BE2C (cell line): Measurements from ENCODE around the gene CHEK2.

Source experiments
- DNase-seq: peaks from one replicate; pipeline ENCODE4 v3.0.0-alpha.2; 2020
- H3K27me3 ChIP-seq: fragments of 250-450 bp; sonication (Bioruptor Pico); 2 replicates; pipeline ENCODE4 v1.5.1; 2020; ENCODE audit warnings: mild to moderate bottlenecking
- H3K36me3 ChIP-seq: fragments of 250-450 bp; sonication (Bioruptor Pico); 2 replicates; pipeline ENCODE4 v1.5.1; 2020; ENCODE audit warnings: mild to moderate bottlenecking
- H3K4me1 ChIP-seq: fragments of 250-450 bp; sonication (Bioruptor Pico); 2 replicates; pipeline ENCODE4 v1.5.1; 2020
- H3K4me3 ChIP-seq: 2 replicates; pipeline ENCODE4 v1.5.1; 2011; ENCODE audit warnings: low read depth, low read length
- H3K9me3 ChIP-seq: fragments of 250-450 bp; sonication (Bioruptor Pico); 2 replicates; pipeline ENCODE4 v1.5.1; 2020
- TF ChIP-seq, protein P1 (sequence below): IDR thresholded peaks from 2 replicates; pipeline ENCODE4 v1.5.1; 2012; ENCODE audit warnings: mild to moderate bottlenecking, low read depth, low read length

Gene CHEK2

DNA sequence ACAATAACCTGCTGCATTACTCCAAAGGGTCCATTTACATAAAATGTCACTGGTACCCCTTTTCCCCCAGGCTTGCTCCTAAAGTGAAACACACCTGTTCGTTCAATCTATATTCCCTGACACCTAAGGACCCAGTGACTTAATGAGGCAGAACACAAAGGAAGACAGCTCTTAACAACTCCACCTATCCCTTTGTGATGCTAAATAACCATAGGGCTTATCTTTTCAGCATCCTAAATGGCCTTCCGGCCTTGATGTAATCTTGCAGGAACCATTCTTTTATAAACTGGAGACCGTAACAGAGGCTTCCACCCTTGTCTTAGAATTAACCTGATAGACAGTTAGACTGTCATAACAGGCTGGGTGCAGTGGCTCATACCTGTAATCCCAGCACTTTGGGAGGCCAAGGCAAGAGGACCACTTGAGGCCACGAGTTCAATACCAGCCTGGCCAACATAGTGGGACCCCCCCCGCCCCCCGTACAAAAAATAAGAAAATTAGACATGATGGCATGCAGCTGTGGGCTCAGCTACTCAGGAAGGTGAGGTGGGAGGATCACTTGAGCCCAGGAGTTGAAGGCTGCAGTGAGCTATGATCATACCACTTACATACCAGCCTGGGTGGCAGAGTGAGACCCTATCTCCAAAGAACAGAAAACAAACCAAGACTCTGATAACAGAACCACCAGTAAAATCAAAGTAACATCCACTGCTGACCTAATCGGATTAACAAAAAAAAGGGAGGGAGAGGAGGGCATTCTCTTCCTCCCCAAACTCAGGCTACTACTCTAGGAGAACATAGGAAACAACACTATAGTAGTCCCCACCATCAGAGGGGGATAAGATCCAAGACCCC, 5.1 kb downstream of the CHEK2 start:
- TF ChIP-seq, protein P1, sequence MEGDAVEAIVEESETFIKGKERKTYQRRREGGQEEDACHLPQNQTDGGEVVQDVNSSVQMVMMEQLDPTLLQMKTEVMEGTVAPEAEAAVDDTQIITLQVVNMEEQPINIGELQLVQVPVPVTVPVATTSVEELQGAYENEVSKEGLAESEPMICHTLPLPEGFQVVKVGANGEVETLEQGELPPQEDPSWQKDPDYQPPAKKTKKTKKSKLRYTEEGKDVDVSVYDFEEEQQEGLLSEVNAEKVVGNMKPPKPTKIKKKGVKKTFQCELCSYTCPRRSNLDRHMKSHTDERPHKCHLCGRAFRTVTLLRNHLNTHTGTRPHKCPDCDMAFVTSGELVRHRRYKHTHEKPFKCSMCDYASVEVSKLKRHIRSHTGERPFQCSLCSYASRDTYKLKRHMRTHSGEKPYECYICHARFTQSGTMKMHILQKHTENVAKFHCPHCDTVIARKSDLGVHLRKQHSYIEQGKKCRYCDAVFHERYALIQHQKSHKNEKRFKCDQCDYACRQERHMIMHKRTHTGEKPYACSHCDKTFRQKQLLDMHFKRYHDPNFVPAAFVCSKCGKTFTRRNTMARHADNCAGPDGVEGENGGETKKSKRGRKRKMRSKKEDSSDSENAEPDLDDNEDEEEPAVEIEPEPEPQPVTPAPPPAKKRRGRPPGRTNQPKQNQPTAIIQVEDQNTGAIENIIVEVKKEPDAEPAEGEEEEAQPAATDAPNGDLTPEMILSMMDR = no peak

DNA sequence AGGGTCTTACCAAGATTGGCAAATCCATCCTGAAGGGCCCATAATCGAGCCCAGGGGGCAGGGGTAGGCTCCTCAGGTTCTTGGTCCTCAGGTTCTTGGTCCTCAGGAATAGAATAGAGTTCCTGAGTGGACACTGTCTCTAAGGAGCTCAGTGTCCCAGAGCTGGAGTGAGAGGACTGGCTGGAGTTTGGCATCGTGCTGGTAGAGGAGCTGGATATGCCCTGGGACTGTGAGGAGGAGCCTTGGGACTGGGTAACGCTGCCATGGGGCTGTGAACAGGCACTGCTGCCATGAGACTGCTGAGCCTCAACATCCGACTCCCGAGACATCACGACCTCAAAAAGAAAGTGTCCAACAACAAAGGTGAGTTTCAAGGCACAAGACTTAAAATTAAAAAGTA, 7.2 kb downstream of the CHEK2 start:
- DNase-seq = no peak
- Histone ChIP-seq H3K36me3 (peaks cover 11% of the 10 kb centered on the region; the same call in 1 of the 2 replicates), H3K27me3 (no peaks in the 10 kb centered on the region), H3K9me3 (no peaks in the 10 kb centered on the region), H3K4me1 (no peaks in the 10 kb centered on the region), H3K4me3 (no peak overlapping the region)
- TF ChIP-seq, protein P1 = no peak

More for the DNA sequence above, 5.1 kb downstream of the CHEK2 start:
- Histone ChIP-seq H3K4me3 (no peak overlapping the region), H3K9me3 (no peaks in the 10 kb centered on the region), H3K4me1 (no peaks in the 10 kb centered on the region), H3K36me3 (peaks cover 11% of the 10 kb centered on the region; the same call in 1 of the 2 replicates), H3K27me3 (no peaks in the 10 kb centered on the region)
- DNase-seq = no peak

DNA sequence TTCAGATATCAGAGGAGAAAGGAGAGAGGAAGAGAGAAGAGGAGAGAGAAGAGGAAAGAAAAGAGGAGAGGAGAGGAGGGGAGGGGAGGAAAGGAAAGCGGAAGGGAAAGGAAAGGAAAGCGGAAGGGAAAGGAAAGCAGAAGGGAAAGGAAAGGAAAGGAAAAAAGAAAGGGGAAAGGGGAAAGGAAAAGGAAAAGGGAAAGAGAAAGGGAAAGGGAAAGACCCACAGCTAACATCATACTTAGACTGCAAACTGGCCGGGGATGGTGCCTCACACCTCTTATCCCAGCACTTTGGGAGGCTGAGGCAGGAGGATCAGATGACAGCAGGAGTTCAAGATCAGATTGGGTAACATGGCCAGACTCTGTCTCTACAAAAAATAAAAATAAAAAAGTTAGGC, 11.4 kb downstream of the CHEK2 start:
- H3K4me3 ChIP-seq = no peak overlapping the region
- peaks cover 16% of the 10 kb centered on the region for H3K36me3 ChIP-seq
- DNase-seq = no peak
- no peaks in the 10 kb centered on the region for H3K27me3 ChIP-seq
- TF ChIP-seq, protein P1 = no peak
- H3K9me3 ChIP-seq = no peaks in the 10 kb centered on the region
- no peaks in the 10 kb centered on the region for H3K4me1 ChIP-seq

DNA sequence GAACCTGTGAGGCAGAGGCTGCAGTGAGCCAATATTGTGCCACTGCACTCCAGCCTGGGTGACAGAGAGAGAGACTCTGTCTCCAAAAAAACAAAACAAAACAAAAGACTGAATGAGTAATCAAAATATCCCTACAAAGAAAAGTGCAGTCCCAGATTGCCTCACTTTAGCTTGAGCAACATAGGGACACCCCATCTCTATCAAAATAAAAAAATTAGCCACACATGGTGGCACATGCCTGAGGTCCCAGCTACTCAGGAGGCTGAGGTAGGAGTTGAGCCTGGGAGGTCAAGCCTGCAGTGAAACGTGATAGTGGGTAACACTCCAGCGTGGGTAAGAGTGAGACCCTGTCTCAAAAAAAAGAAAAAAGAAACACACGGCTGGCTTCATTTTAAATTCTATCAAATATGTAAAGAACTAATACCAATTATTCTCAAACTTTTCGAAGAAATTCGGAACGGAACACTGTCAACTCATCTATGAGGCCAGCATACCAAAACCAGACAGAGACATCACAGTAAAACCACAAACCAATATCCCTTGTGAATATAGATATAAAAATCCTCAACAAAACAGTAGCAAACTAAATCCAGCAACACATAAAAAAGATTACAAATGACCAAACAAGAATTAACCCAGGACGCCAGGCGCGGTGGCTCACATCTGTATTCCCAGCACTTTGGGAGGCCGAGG, 12.9 kb downstream of the CHEK2 start:
- TF ChIP-seq, protein P1 = no peak
- Histone ChIP-seq H3K4me1 (no peaks in the 10 kb centered on the region), H3K9me3 (no peaks in the 10 kb centered on the region), H3K36me3 (peaks cover 19% of the 10 kb centered on the region), H3K4me3 (no peak overlapping the region), H3K27me3 (no peaks in the 10 kb centered on the region)
- no peak for DNase-seq

DNA sequence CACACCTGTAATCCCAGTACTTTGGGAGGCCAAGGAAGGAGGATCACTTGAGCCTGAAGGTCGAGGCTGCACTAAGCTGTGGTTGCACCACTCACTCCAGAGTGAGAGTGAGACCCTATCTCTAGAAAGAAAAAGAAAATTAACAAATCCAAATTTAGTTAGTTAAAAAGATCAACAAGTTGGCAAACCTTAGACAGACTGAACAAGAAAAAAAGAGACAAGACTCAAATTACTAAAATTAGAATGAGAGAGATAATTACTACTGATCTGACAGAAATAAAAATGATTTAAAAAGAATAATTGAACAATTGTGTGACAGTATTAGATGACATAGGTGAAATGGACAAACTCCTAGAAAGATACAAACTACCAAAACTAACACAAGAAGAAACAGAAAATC, 13.6 kb downstream of the CHEK2 start:
- no peaks in the 10 kb centered on the region for H3K9me3 ChIP-seq
- no peaks in the 10 kb centered on the region for H3K4me1 ChIP-seq
- no peak overlapping the region for H3K4me3 ChIP-seq
- H3K36me3 ChIP-seq = peaks cover 17% of the 10 kb centered on the region
- TF ChIP-seq, protein P1 = no peak
- DNase-seq = no peak
- no peaks in the 10 kb centered on the region for H3K27me3 ChIP-seq

DNA sequence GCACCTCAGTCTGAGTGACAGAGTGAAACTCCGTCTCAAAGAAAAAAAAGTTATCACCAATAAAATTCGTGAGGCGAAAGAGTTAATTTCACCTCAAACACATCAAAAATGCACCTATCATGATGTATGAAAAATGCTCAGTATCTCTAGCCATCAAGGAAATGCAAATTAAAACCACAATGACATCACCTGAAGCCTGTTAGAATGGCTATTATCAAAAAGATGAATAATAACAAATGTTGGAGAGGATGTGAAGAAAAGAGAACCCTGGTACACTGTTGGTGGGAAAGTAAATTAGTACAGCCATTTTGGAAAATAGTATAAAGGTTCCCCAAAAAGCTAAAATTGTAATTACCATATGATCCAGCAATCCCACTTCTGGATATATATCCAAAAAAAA, 23.6 kb downstream of the CHEK2 start:
- Histone ChIP-seq H3K27me3 (no peaks in the 10 kb centered on the region), H3K36me3 (peaks cover 18% of the 10 kb centered on the region), H3K9me3 (no peaks in the 10 kb centered on the region), H3K4me1 (no peaks in the 10 kb centered on the region), H3K4me3 (no peak overlapping the region)
- no peak for DNase-seq
- TF ChIP-seq, protein P1 = no peak
